ENCODE measurements around the gene SLC4A11. TPM values are rescaled to one million over a fixed set of nuclear protein-coding genes. Genes with fewer than 3 reads are reported as not detected.

SLC4A11 gene
- total RNA-seq, 1 donor from 2014 or later: under 0.01 TPM

GRCh38 chr20:3248167-3248992, 9.4 kb upstream of the SLC4A11 start:
- Histone ChIP-seq H3K4me1 (ENCODE audit: control insufficient read depth in 3 of 3, insufficient read depth in 3 of 3, low read length in 3 of 3) (peaks cover 10 to 18% (median 17%) of the 10 kb centered on the region in 3 donors), H3K9me3 (ENCODE audit: control insufficient read depth in 3 of 3, low read length in 3 of 3) (no peaks in the 10 kb centered on the region), H3K9ac (ENCODE audit: low read depth in 1 of 3, low read length in 3 of 3) (peak overlapping the region in 2 of 3 donors; percentile 45 to 57), H3K4me3 (ENCODE audit: low read length in 3 of 3) (peak overlapping the region; percentile 29 to 46 (median 30)), H3K36me3 (ENCODE audit: control insufficient read depth in 3 of 3, insufficient read depth in 3 of 3, low read length in 3 of 3) (peaks cover 14 to 24% (median 17%) of the 10 kb centered on the region in 3 donors), H3K27ac (ENCODE audit: low read depth, low read length) (no peak overlapping the region), H3K27me3 (ENCODE audit: control insufficient read depth in 3 of 3, insufficient read depth in 3 of 3, low read length in 3 of 3) (peaks cover 0 to 4% (median 3%) of the 10 kb centered on the region in 3 donors)

GRCh38 chr20:3247638-3248037, 8.6 kb upstream of the SLC4A11 start:
- Histone ChIP-seq H3K27me3 (ENCODE audit: control insufficient read depth in 3 of 3, insufficient read depth in 3 of 3, low read length in 3 of 3) (peaks cover 0 to 4% (median 3%) of the 10 kb centered on the region in 3 donors), H3K9ac (ENCODE audit: low read depth in 1 of 3, low read length in 3 of 3) (no peak overlapping the region), H3K4me3 (ENCODE audit: low read length in 3 of 3) (no peak overlapping the region), H3K36me3 (ENCODE audit: control insufficient read depth in 3 of 3, insufficient read depth in 3 of 3, low read length in 3 of 3) (peaks cover 10 to 19% (median 12%) of the 10 kb centered on the region in 3 donors), H3K4me1 (ENCODE audit: control insufficient read depth in 3 of 3, insufficient read depth in 3 of 3, low read length in 3 of 3) (peaks cover 10 to 18% (median 17%) of the 10 kb centered on the region in 3 donors), H3K9me3 (ENCODE audit: control insufficient read depth in 3 of 3, low read length in 3 of 3) (no peaks in the 10 kb centered on the region), H3K27ac (ENCODE audit: low read depth, low read length) (no peak overlapping the region)

- Histone ChIP-seq H3K9me3 (ENCODE audit: control insufficient read depth in 3 of 3, low read length in 3 of 3) (no peaks in the 10 kb centered on the region), H3K4me3 (ENCODE audit: low read length in 3 of 3) (no peak overlapping the region), H3K27ac (ENCODE audit: low read depth, low read length) (no peak overlapping the region), H3K4me1 (ENCODE audit: control insufficient read depth in 3 of 3, insufficient read depth in 3 of 3, low read length in 3 of 3) (peaks cover 10 to 18% (median 17%) of the 10 kb centered on the region in 3 donors), H3K9ac (ENCODE audit: low read depth in 1 of 3, low read length in 3 of 3) (no peak overlapping the region), H3K36me3 (ENCODE audit: control insufficient read depth in 3 of 3, insufficient read depth in 3 of 3, low read length in 3 of 3) (peaks cover under 1 to 9% (median 2%) of the 10 kb centered on the region in 3 donors), H3K27me3 (ENCODE audit: control insufficient read depth in 3 of 3, insufficient read depth in 3 of 3, low read length in 3 of 3) (peaks cover 0 to 4% (median 3%) of the 10 kb centered on the region in 3 donors)
These were observed 7.7 kb upstream of the SLC4A11 start for GRCh38 chr20:3246682-3247081.

- Histone ChIP-seq H3K36me3 (ENCODE audit: control insufficient read depth in 3 of 3, insufficient read depth in 3 of 3, low read length in 3 of 3) (peaks cover 0 to 3% (median 0%) of the 10 kb centered on the region in 3 donors), H3K9ac (ENCODE audit: low read depth in 1 of 3, low read length in 3 of 3) (no peak overlapping the region), H3K4me1 (ENCODE audit: control insufficient read depth in 3 of 3, insufficient read depth in 3 of 3, low read length in 3 of 3) (peaks cover 10 to 18% (median 17%) of the 10 kb centered on the region in 3 donors), H3K27me3 (ENCODE audit: control insufficient read depth in 3 of 3, insufficient read depth in 3 of 3, low read length in 3 of 3) (peaks cover 0 to 9% (median 7%) of the 10 kb centered on the region in 3 donors), H3K27ac (ENCODE audit: low read depth, low read length) (no peak overlapping the region), H3K9me3 (ENCODE audit: control insufficient read depth in 3 of 3, low read length in 3 of 3) (no peaks in the 10 kb centered on the region), H3K4me3 (ENCODE audit: low read length in 3 of 3) (no peak overlapping the region)
These were observed 6.7 kb upstream of the SLC4A11 start for GRCh38 chr20:3245711-3246110.

- H3K27ac ChIP-seq (ENCODE audit: low read depth, low read length): no peak overlapping the region
- H3K4me1 ChIP-seq (ENCODE audit: control insufficient read depth in 3 of 3, insufficient read depth in 3 of 3, low read length in 3 of 3): peaks cover 11 to 17% (median 17%) of the 10 kb centered on the region in 3 donors
- peaks cover 0 to under 1% (median 0%) of the 10 kb centered on the region in 3 donors for H3K36me3 ChIP-seq (ENCODE audit: control insufficient read depth in 3 of 3, insufficient read depth in 3 of 3, low read length in 3 of 3)
- H3K27me3 ChIP-seq (ENCODE audit: control insufficient read depth in 3 of 3, insufficient read depth in 3 of 3, low read length in 3 of 3): peaks cover 2 to 15% (median 12%) of the 10 kb centered on the region in 3 donors
- H3K9ac ChIP-seq (ENCODE audit: low read depth in 1 of 3, low read length in 3 of 3): no peak overlapping the region
- no peaks in the 10 kb centered on the region for H3K9me3 ChIP-seq (ENCODE audit: control insufficient read depth in 3 of 3, low read length in 3 of 3)
- H3K4me3 ChIP-seq (ENCODE audit: low read length in 3 of 3): no peak overlapping the region
These were observed 6.2 kb upstream of the SLC4A11 start for GRCh38 chr20:3245156-3245555.

GRCh38 chr20:3244613-3245012, 5.6 kb upstream of the SLC4A11 start:
- Histone ChIP-seq H3K9ac (ENCODE audit: low read depth in 1 of 3, low read length in 3 of 3) (no peak overlapping the region), H3K27ac (ENCODE audit: low read depth, low read length) (no peak overlapping the region), H3K4me3 (ENCODE audit: low read length in 3 of 3) (no peak overlapping the region), H3K9me3 (ENCODE audit: control insufficient read depth in 3 of 3, low read length in 3 of 3) (no peaks in the 10 kb centered on the region), H3K4me1 (ENCODE audit: control insufficient read depth in 3 of 3, insufficient read depth in 3 of 3, low read length in 3 of 3) (peaks cover 16 to 21% (median 17%) of the 10 kb centered on the region in 3 donors), H3K27me3 (ENCODE audit: control insufficient read depth in 3 of 3, insufficient read depth in 3 of 3, low read length in 3 of 3) (peaks cover 7 to 20% (median 18%) of the 10 kb centered on the region in 3 donors), H3K36me3 (ENCODE audit: control insufficient read depth in 3 of 3, insufficient read depth in 3 of 3, low read length in 3 of 3) (no peaks in the 10 kb centered on the region)

GRCh38 chr20:3243718-3244358, 4.8 kb upstream of the SLC4A11 start:
- H3K4me1 ChIP-seq (ENCODE audit: control insufficient read depth in 3 of 3, insufficient read depth in 3 of 3, low read length in 3 of 3): peaks cover 16 to 19% (median 16%) of the 10 kb centered on the region in 3 donors
- no peak overlapping the region for H3K4me3 ChIP-seq (ENCODE audit: low read length in 3 of 3)
- H3K27me3 ChIP-seq (ENCODE audit: control insufficient read depth in 3 of 3, insufficient read depth in 3 of 3, low read length in 3 of 3): peaks cover 8 to 28% (median 23%) of the 10 kb centered on the region in 3 donors
- H3K36me3 ChIP-seq (ENCODE audit: control insufficient read depth in 3 of 3, insufficient read depth in 3 of 3, low read length in 3 of 3): no peaks in the 10 kb centered on the region
- no peak overlapping the region for H3K27ac ChIP-seq (ENCODE audit: low read depth, low read length)
- H3K9me3 ChIP-seq (ENCODE audit: control insufficient read depth in 3 of 3, low read length in 3 of 3): no peaks in the 10 kb centered on the region
- no peak overlapping the region for H3K9ac ChIP-seq (ENCODE audit: low read depth in 1 of 3, low read length in 3 of 3)

GRCh38 chr20:3242172-3242692, 3.2 kb upstream of the SLC4A11 start:
- Histone ChIP-seq H3K27ac (ENCODE audit: low read depth, low read length) (no peak overlapping the region), H3K9ac (ENCODE audit: low read depth in 1 of 3, low read length in 3 of 3) (no peak overlapping the region), H3K36me3 (ENCODE audit: control insufficient read depth in 3 of 3, insufficient read depth in 3 of 3, low read length in 3 of 3) (no peaks in the 10 kb centered on the region), H3K4me3 (ENCODE audit: low read length in 3 of 3) (no peak overlapping the region), H3K9me3 (ENCODE audit: control insufficient read depth in 3 of 3, low read length in 3 of 3) (no peaks in the 10 kb centered on the region), H3K27me3 (ENCODE audit: control insufficient read depth in 3 of 3, insufficient read depth in 3 of 3, low read length in 3 of 3) (peaks cover 13 to 44% (median 31%) of the 10 kb centered on the region in 3 donors), H3K4me1 (ENCODE audit: control insufficient read depth in 3 of 3, insufficient read depth in 3 of 3, low read length in 3 of 3) (peaks cover 9 to 16% (median 10%) of the 10 kb centered on the region in 3 donors)

GRCh38 chr20:3240776-3241363, 1.9 kb upstream of the SLC4A11 start:
- Histone ChIP-seq H3K4me1 (ENCODE audit: control insufficient read depth in 3 of 3, insufficient read depth in 3 of 3, low read length in 3 of 3) (peaks cover 9 to 16% (median 10%) of the 10 kb centered on the region in 3 donors), H3K27ac (ENCODE audit: low read depth, low read length) (no peak overlapping the region), H3K27me3 (ENCODE audit: control insufficient read depth in 3 of 3, insufficient read depth in 3 of 3, low read length in 3 of 3) (peaks cover 16 to 53% (median 38%) of the 10 kb centered on the region in 3 donors), H3K4me3 (ENCODE audit: low read length in 3 of 3) (no peak overlapping the region), H3K9me3 (ENCODE audit: control insufficient read depth in 3 of 3, low read length in 3 of 3) (no peaks in the 10 kb centered on the region), H3K9ac (ENCODE audit: low read depth in 1 of 3, low read length in 3 of 3) (no peak overlapping the region), H3K36me3 (ENCODE audit: control insufficient read depth in 3 of 3, insufficient read depth in 3 of 3, low read length in 3 of 3) (no peaks in the 10 kb centered on the region)

All from skeletal muscle tissue (tissue), 4 donors.